ENCODE results near the gene THEM4.
"Not testable (repeated sequence)": the region's sequence is repeated elsewhere in the genome, so short reads cannot be mapped to it uniquely, and the experiment has no call there.

THEM4 gene

DNA sequence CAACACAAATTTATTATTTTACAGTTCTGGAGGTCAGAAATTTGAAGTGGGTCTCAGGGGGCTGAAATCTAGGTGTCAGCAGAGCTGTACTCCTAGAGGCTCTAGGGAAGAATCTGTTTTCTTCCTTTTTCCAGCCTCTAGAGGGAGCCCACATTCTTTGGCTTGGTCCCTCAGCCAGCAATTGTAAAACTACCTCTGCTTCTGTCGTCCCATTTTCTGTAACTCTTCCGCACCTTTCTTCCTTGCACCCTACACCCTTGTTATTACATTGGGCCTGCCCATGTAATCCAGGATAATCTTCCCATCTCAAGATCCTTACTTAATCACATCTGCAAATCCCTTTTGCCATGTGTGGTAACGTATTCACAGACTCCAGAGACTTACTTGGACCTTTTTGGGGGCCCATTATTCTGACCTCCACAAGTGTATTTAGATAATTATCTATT lies 24.8 kb upstream of the THEM4 start:
- no peak for DNase-seq (ENCODE audit: low read depth)

DNA sequence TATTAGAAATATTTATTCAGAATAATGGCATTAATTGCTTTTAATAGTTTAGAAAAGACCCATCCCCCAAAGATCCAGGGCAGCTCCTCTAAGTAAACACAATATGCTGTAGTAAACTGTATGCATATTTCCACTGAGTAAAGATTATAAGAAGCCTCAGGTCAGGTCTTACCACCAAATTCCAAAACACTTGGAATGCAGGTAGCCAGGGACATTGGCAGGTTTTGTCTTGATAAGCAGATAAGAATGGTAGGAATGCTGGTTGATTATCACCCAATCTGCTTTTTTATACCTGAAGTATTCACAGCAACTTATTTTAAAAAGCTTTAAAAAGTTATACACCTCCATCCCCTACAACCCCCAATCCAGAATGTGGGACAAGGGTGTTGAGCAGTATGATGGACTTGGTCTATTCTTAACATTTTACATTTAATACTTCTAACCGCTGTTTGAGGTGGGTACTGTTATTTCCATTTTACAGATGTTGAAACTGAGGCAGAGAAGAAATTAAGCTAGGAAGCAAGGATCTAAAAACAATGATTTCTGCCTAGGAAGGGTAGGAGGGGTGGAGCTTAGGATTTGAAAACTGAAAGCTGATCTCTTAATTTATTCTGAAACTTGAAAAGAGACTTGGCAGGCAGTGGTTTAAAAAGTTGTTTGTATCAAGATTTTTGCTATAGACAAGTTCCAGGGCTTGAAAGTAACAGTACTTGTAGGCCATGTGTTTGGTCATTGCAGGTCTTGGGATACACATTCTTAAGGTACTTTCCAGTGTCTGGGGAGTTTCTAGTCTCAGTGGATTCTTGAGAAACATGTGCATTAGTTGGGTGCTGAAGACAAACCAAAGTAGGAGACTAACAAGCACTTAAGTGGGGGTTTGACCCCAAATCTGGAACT lies 15.6 kb upstream of the THEM4 start:
- DNase-seq (ENCODE audit: low read depth), result no peak

DNA sequence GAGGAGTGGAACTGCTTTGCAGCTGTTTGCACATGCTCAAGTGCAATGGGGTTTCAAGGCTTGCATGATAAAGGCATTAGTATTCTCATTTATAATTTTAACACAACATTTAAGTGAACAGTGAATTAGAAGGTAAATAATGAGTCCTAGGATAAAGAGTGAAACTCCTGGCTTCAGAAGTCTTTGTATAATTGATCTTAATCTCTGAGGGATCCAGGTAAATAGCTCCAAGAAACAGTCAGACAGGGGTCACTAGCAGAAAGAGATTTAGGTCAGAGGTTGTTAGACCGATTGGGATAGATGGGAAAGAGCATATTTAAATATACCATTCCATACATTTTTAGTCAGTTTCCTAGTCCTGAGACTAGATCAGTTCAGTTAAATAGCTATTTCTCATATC lies 14.1 kb upstream of the THEM4 start:
- DNase-seq (ENCODE audit: low read depth), result no peak

DNA sequence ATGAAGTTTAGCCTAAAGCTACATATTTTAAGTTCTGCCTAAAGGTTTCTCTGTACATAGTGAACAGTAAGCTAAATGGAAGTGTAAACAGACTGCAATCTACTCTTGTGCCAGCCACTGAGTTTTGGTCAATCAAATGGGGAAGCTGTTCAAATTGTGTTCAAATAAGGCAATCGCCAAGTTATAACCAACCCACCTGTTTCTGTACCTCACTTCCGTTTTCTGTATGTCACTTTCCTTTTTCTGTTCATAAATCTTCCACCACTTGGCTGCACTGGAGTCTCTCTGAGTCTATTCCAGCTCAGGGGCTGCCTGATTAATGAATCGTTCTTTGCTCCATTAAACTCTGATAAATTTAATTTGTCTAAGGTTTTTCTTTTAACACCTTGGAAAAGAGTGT lies 10.8 kb upstream of the THEM4 start:
- no peak for DNase-seq (ENCODE audit: low read depth)

DNA sequence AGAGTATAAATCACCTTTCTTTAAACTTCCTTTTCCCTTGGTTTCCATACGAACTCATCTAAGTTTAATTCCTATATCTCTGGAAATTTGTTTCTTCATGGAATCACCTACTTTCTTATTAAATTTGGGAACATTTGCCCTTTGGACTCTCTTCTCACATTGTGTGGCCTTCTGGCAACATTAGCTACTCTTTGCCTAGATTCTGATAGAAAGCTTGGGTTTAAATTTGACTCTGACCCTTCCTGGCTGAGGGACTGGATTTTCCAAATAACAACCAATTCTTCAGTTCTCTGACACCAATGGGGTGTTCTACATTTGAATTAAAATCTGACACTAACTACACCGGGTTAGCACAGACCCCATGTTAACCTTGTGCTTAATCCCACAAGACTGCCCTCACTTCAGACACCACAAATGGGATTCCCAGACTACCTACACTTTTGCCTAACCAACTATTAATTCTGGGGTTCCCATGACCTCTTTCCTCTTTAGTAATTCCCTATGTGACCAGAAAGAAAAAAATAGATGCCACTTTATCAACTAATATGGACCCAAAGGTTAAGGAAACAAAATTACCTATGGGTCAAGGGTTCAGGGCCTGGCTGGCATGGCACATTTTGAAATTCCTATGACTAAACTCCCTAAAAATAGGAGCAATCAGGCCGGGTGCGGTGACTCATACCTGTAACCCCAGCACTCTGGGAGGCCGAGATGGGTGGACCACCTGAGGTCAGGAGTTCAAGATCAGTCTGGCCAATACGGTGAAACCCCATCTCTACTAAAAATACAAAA lies 9.7 kb upstream of the THEM4 start:
- DNase-seq (ENCODE audit: low read depth), result no peak

DNA sequence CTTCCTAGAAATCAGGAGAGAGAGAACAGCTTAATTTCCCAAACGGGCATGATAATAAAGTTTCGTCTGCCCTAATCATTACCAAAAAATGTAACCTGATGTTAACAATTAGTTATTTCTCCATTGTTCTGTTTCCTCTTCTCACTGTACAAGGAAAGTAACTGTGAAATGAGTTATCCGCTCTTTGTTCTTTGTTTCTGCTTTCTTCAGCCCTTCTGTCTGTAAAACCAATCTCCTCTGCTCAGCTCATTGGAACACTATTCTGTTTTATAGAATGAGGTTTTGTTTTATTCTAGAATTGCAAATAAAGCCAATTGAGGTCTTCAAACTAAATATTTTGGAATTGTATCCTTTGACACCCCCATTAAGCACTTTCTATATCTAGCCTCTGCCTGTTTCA lies 8.8 kb upstream of the THEM4 start:
- no peak for DNase-seq (ENCODE audit: low read depth)

DNA sequence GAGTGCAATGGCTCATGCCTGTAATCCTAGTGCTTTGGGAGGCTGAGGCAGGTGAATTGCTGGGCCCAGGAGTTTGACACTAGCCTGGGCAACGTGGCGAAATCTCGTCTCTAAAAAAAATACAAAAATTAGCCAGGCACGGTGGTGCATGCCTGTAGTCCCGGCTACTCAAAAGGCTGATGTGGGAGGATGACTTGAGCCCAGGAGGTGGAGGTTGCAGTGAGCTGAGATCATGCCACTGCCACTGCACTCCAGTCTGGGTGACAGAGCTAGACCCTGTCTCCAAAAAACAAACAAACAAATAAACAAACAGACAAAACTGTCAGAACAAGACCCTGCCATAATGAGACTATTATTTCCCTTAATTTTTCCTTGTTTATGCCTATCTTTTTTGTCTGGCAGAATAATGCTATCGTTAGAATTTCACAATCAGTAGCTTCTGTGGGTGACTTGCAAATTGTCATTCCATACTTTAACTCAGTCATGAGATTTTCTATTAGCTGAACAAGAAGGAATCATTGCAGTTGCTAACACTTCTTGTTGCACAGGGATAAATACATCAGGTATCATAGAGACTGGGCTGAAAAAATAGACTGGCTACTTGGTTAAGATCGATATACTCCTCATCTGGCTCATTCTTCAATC lies 7.5 kb upstream of the THEM4 start:
- no peak for DNase-seq (ENCODE audit: low read depth)

DNA sequence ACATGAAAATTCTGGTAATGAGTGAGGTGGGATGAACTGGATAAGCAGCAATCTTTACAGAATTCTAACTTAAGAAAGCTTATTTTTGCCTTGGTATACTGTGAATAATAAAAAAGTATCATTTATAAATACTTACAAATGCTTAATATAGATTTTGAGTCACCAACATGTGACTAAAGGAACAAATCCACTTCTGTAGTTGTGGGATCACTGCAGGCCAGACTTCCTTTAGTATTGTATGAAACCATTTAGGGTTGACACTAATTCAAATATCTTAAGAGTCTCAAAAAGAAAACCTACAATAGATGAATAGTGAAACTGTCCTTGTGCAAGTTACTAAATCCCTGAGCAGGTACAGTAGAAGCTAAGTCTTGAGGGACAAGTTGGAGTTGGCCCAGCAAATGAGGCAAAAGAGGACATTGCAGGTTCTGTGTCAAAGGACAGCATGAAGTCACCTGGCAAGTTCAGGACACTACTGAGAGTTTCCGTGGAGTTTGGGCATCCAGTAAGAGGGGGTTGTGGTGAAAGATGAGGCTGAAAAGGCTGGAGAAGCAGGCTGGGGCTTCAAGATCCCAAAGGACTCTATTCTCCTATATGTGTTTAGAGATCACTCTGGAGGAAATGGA lies 5.9 kb upstream of the THEM4 start:
- DNase-seq (ENCODE audit: low read depth), result no peak

DNA sequence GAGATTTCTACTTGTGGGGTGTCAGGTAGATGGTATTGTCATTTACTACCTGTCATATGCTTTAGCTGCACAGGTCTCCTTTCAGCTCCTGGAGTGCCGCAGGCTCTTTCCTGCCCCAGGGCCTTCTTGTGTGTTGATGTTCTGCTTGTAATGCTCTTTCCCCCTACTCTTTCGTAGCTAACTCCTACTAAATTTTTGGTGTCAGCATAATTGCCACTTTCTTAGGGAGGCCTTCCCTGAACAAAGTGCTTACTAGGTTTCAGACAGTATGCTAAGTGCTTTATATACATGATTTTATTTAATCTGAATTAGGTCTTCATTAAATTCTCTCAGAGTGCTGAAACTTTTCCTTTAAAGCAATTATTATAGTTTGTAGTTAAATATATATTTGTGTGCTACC lies 4.8 kb upstream of the THEM4 start:
- no peak for DNase-seq (ENCODE audit: low read depth)

DNA sequence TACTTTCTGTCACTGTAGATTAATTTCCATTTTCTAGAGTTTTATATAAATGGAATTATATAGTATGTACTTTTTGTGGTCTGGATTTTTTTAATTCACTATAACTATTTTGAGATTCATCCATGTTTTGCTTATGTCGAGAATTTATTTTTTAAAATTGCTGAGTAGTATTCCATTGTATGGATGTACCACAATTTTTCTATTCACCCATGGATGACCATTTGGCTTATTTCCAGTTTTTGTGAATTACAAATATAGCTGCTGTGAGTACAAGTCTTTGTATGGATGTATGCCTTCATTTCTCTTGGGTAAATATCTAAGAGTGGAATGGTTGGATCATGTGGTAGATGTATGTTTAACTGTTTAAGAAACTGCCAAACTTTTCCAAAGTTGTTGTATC lies 3.7 kb upstream of the THEM4 start:
- no peak for DNase-seq (ENCODE audit: low read depth)

DNA sequence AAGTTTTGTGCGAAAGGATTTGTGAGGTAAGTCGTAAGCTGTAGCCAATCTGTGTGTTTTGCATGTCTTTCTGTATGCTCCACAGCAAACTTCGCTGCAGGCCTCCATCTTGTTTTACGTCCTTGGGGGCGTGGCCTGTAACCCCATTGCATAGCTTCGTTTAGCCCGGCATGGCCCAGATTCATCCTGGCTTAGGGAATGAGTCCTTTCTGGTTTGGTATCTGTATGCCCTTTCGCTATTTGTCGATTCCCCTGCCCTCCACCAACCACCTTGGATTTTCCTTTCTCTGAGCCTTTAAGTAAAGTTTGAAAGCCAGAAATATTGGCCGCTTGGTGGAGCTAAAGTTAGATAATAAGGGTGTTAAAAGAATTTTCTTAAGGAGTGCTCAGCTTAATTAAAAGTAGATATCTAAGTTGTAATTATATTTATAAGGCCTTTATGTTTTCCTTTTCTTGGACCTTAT lies 1.1 kb downstream of the THEM4 start:
- DNase-seq (ENCODE audit: low read depth), result no peak

DNA sequence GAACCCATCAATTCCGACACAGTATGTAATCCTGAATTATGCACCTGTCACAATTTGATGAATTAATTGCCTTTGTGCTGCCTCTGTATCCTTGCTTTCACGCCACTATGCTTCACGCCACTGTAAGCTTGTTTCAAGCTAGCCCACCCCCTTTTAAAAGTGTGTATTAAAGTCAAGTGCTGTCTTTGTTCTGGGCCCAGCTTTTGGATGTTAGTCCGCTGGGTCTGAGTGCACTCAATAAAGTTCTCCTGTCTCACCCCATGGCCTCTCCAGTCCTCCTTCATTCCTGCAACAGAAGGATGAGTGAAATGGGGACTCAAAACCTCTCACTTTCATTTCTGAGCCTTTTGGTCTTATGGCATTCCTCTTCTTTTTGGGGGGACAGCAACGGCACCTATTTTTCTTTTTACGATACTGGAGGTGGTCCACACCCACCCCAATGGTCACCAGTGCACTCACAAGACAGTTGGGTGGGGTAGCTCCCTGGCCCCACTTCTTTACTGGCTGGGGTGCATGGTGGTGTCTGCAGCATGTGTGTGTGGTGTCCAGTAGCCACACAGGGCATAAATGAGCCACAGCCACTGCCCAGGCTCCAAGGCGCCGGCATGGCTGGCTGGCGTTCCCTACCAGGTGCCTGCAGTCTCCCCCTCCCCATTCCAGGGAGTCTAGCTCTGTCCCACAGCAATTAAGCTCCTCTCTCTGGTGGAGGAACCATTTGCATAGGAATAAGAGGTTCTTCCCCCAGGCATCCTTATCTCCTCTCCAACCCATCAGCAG lies 1.8 kb downstream of the THEM4 start:
- DNase-seq (ENCODE audit: low read depth), result no peak

DNA sequence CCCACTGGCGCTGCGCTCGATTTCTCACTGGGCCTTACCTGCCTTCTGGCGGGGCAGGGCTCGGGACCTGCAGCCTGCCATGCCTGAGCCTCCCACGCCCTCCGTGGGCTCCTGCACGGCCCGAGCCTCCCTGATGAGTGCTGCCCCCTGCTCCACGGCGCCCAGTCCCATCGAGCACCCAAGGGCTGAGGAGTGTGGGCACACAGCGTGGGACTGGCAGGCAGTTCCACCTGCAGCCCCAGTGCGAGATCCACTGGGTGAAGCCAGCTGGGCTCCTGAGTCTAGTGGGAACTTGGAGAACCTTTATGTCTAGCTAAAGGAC lies 3.0 kb downstream of the THEM4 start:
- DNase-seq (ENCODE audit: low read depth), result not testable (repeated sequence)

DNA sequence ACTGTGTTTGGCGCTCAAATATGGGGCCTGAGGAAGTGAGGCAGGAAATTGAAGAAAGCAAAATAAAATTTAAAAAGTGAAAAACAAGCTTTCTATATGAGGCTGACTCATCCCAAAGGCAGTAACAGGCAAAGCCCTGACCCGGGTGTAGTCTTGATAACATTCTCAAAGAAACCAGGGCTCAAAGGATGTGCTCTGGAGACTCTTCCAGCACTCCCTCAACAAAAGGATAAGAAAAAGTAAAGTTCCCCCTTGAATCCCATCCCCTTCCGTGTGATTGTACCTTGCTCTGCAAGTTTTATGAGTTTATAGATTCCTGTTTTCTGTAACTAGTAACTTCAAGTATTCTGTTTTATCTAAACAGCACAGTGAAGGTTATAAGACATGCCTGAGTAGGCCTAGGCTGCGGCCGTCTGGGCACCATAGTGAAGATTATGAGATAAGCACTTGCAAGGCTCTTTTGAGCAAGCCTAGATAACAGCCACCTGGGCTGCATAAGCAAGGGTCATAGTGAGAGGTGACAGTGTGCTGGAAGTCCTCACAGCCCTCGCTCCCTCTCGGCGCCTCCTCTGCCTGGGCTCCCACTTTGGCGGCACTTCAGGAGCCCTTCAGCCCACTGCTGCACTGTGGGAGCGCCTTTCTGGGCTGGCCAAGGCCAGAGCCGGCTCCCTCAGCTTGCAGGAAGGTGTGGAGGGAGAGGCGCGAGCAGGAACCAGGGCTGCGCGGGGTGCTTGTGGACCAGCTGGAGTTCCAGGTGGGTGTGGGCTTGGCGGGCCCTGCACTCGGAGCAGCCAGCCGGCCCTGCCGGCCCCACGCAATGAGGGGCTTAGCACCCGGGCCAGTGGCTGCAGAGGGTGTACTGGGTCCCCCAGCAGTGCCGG lies 3.6 kb downstream of the THEM4 start:
- DNase-seq (ENCODE audit: low read depth), result not testable (repeated sequence)

DNA sequence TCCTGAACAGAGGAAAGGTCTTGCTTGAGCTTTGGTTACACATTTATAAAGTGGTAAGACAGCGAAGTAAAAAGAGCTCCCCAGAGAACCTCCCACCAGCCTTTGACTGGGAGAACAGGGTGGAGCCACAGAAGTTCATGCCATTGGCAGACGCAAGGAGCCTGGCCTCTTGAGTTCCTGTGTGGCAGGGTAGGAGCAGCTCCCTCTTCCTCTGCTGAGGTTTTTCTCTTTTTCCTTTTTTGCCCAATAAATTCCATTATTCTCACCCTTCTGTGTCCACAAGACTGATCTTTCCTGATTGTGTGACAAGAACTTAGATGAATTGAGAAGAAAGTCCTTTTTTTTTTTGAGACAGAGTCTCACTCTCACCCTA lies 4.3 kb downstream of the THEM4 start:
- no peak for DNase-seq (ENCODE audit: low read depth)

DNA sequence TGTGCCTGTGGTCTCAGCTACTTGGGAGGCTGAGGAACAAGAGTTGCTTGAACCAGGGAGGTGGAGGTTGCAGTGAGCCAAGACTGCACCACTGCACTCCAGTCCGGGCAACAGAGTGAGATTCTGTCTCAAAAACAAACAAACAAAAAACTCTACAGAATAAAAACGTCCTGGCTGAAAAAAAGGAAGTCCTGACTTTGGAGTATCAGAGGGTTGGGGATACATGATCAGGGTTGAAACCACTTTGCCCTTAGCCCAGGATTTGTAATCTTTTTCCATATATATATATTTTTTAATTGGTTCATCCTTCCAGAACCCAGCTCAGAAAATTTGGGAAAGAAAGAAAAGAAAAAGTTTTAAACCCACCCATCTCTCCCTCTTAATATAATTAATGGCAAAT lies 6.5 kb downstream of the THEM4 start:
- DNase-seq (ENCODE audit: low read depth), result no peak

DNA sequence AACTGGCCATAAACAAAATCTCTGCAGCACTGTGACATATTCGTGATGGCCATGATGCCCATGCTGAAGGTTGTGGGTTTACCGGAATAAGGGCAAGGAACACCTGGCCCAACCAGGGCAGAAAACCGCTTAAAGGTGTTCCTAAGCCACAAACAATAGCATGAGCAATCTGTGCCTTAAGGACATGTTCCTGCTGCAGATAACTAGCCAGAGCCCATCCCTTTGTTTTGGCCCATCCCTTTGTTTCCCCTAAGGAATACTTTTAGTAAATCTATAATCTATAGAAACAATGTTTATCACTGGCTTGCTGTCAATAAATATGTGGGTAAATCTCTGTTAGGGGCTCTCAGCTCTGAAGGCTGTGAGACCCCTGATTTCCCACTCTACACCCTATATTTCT lies 8.5 kb downstream of the THEM4 start:
- not testable (repeated sequence) for DNase-seq (ENCODE audit: low read depth)

DNA sequence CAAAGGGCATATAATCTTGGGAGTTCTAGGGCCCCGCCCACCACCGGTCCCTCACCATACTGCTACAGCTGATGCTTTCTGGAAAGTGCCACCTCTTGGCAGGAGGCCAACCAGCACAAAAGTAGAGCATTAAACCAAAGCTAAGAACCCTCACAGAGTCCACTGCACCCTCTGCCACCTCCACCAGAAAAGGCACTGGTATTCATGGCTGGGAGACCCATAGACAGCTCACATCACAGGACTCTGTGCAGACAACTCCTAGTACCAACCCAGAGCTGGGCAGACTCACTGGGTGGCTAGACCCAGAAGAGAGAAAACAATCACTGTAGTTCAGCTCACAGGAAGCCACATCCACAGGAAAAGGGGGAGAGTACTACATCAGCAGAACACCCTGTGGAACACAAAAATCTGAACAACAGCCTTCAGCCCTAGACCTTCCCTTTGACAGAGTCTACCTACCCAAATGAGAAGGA lies 10.8 kb downstream of the THEM4 start:
- no peak for DNase-seq (ENCODE audit: low read depth)

DNA sequence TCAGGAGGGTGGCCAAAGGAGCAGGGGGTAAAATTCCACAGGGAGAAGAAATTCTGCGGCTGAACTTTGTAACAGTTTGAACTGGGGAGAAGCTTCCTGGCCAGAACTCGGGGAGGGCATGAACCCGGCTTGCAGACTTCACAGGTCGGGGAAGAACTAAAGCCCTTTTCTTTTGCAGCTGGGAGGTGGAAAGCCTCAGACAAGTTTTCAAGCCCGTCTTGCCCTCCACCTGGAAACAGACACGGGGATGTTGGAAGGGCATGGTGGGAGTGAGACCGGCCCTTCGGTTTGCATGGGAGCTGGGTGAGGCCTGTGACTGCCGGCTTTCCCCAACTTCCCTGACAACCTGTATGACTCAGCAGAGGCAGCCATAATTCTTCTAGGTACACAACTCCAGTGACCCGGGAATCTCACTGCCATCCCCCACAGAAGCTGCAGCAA lies 11.3 kb downstream of the THEM4 start:
- no peak for DNase-seq (ENCODE audit: low read depth)

DNA sequence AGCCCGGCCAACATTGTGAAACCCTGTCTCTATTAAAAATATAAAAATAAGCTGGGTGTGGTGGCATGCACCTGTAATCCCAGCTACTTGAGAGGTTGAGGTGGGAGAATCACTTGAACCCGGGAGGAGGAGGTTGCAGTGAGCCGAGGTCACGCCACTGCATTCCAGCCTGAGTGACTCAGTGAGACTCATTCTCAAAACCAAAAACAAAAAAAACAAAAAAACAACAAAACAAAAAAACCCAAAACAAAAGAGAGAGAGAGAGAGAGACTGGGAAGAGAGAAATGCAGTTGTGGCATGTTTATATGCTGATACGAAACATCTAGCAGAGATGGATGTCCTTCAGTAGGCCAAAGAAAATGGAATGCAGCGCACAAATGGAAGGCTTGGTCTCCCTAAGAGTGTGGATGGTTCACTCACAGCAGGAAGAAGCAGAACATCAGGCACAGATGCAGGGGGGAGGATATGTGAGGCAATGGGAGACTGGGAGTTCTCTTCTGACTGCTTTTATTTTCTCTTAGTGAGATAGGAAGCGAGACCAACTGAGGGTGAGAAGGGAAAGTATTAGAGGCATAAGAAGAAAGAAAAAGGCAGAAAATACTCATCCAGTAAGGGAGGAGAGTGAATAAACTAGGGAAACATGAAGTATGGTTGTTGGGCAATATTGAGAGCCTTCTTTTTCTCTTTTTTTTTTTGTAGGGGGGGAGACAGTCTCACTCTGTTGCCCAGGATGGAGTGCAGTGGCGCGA lies 16.0 kb downstream of the THEM4 start:
- DNase-seq (ENCODE audit: low read depth), result no peak

Measured in stimulated activated CD8-positive, alpha-beta memory T cell treated with anti-CD3 and anti-CD28 coated beads, Interleukin-12 subunit alpha, Interleukin-12 subunit beta, amount 100 ng/mL, for 4 hours (primary cell).